ENCODE measurements around the gene KCNH4. TPM values are rescaled to one million over a fixed set of nuclear protein-coding genes. Genes with fewer than 3 reads are reported as not detected.

The KCNH4 gene
- total RNA-seq, 1 experiment from 2014 or later = 0.46 TPM

GRCh38 chr17:42118126-42118510, 62.8 kb downstream of the KCNH4 start:
- Histone ChIP-seq H3K36me3 (peaks cover 69% of the 10 kb centered on the region), H3K27me3 (no peaks in the 10 kb centered on the region), H3K4me3 (no peak overlapping the region), H3K9me3 (no peaks in the 10 kb centered on the region)
- no peak for DNase-seq

DNA sequence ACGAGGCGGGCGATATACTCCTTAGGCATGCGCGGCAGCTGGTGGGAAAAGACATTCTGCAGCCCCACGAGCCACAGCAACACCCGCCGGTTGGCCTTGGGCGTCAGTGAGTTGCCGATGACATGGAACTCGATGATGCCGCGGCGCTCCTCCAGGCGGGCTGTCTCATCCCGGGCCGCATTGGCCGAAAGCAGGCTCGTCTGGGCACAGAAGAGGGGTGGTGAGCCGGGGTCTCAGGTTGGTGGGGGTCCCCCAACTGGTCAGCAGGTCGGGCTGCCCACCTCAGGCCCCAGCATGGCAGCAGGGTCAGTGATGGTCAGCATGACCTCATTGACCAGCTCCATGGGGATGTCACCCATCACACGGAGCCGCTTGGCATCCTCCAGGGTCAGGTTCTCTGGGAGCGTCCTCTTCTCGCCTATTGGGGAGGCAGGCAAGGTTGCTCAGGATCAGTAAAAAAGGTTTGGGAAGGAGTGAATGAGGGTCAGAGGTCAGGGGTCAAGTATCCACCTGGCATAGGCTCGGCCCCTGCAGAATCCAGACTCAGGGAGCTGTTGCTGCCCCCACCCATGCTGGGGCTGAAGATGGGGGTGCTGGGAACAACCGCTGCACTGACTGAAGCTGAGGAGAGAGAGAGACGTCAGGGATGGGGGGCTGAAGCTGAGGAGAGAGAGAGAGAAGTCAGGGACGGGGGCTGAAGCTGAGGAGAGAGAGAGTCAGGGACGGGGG, 63.4 kb downstream of the KCNH4 start:
- no peaks in the 10 kb centered on the region for H3K9me3 ChIP-seq
- no peaks in the 10 kb centered on the region for H3K27me3 ChIP-seq
- no peak for DNase-seq
- H3K36me3 ChIP-seq = peaks cover 69% of the 10 kb centered on the region
- no peak overlapping the region for H3K4me3 ChIP-seq

GRCh38 chr17:42116705-42117396, 64.1 kb downstream of the KCNH4 start:
- Histone ChIP-seq H3K9me3 (no peaks in the 10 kb centered on the region), H3K4me3 (no peak overlapping the region)

DNA sequence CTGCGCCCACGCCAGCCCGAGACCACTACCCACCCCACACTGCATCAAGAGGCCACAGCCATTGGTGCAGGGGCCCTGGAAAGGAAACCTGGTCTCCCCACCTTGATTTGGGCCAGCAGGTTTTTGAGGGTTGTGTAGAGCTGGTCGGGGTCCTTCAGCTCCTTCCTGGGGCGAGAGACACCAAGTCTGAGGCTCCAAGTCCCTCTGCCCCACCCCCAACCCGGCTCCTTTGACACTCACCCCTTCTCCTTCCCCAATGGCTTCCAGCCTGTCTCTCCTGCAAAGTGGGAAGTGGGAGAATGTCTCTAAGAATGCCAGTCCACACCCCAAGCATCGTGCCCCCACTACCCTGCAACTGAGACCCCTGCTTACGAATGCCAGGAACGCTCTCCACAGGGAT, 66.8 kb downstream of the KCNH4 start:
- DNase-seq = no peak
- H3K9me3 ChIP-seq = no peaks in the 10 kb centered on the region
- H3K36me3 ChIP-seq = peaks cover 52% of the 10 kb centered on the region
- H3K4me3 ChIP-seq = no peak overlapping the region
- no peaks in the 10 kb centered on the region for H3K27me3 ChIP-seq

More at GRCh38 chr17:42116705-42117396, 64.1 kb downstream of the KCNH4 start:
- peaks cover 69% of the 10 kb centered on the region for H3K36me3 ChIP-seq
- H3K27me3 ChIP-seq = no peaks in the 10 kb centered on the region
- peak; percentile 62 for DNase-seq

DNA sequence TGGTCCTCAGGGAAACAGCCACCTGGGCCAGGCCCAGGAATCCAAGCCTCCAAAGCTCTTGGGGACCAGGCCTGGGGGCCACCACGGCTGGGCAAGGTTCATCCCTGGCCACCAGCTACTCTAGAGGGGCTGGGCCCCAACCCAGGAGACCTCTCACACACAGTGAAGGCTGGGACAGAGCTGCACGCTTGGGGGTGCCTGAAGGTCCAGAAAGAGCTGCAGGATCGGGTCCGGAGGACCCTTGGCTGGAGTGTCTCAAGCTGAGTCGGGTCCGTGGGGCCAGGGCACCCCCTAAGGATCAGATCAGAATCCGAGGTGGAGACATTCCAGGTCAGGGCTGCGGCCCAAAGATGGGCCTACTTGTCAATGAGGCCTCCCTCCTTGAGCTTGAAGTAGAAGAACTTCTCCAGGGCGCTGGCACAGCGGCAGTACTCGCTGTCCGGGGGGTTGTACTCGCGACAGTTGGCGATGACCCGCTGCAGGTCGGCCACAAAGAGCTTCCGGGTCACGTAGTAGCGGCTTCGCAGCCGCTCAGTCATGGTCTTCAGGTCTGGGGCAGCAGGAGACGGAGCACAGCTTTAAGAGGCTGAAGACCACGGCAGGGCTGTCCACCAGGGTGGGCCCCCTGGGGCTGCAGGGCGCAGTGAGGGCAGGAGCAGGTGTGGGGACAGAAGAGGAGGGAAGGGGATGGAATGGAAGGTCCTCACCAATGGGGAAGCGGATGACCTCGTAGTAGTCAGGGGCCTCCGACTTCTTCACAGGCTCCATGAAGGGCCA, 67.5 kb downstream of the KCNH4 start:
- H3K9me3 ChIP-seq = no peaks in the 10 kb centered on the region
- no peaks in the 10 kb centered on the region for H3K27me3 ChIP-seq
- no peak overlapping the region for H3K4me3 ChIP-seq
- no peak for DNase-seq
- H3K36me3 ChIP-seq = peaks cover 46% of the 10 kb centered on the region

DNA sequence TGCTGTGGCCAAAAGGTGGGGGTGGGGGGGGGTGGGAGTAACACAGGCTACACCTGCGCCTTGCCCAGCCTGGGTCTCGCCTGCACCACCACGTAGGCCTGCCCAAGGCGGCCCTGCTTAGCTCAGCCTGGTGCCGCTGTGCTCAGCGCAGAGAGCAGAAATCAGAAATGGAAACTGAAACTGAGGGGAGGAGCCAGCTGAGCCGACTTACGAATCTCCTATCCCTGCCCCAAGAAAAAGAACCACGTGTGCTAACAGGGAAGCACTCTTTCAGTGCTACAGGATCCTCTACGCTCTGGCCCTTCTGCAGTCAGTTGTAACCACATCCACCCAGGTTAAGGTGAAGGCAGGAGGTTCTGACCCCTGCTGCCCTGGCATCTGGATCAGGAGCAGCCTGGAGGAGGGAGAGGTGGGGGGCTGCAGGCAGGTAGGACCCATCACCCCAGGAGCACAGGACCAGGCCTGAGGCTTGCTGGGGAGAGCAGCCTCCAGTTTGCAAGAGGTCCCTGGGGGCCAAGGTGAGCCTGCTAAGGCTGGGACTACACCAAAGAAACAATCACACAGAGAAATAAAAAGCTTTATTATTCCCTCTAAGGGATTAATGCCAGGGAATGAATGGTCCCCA, 68.3 kb downstream of the KCNH4 start, which contains the start of gene DHX58:
TSS of gene DHX58 (minus strand) at position 163 of the 625 bp plus-strand sequence. CDS start 822 bp downstream, outside the sequence.
- DNase-seq = peak; percentile 78
- H3K4me3 ChIP-seq = peak within 1 kb of the TSS; percentile 52
- H3K27me3 ChIP-seq = no peaks in the 10 kb centered on the region
- H3K9me3 ChIP-seq = no peaks in the 10 kb centered on the region
- H3K36me3 ChIP-seq = peaks cover 38% of the 10 kb centered on the region

DNA sequence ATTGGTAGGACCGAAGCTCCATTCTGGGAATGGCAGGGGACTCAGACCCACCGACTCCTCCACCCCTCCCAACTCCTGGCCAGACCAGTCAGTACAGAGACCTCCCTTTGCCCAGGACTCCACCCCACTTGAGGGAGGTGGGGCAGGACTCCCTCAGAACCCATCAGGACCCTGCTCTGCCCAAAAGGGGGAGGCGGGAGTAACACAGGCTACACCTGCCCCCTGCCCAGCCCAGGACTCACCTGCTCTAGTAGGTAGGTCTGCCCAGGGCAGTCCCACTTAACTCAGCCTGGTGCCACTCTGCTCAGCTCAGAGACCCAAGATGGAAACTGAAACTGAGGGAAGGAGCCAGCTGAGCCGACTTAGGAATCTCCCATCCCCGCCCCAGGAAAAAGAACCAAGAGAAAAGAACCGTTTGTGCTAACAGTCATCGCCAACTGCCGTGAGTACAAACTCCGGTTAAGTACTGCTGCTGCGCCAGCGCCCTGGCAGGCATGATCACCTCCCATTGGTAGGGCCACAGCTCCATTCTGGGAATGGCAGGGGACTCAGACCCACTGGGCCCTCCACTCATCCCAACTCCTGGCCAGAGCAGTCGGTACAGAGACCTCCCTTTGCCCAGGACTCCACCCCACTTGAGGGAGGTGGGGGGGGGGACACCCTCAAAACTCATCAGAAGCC, 68.9 kb downstream of the KCNH4 start:
- H3K4me3 ChIP-seq = peak overlapping the region; percentile 52
- H3K9me3 ChIP-seq = no peaks in the 10 kb centered on the region
- peak; percentile 60 for DNase-seq
- H3K27me3 ChIP-seq = no peaks in the 10 kb centered on the region
- peaks cover 31% of the 10 kb centered on the region for H3K36me3 ChIP-seq

GRCh38 chr17:42111265-42111636, 69.7 kb downstream of the KCNH4 start:
- H3K9me3 ChIP-seq = no peaks in the 10 kb centered on the region
- H3K4me3 ChIP-seq = no peak overlapping the region
- no peak for DNase-seq
- H3K27me3 ChIP-seq = no peaks in the 10 kb centered on the region
- H3K36me3 ChIP-seq = peaks cover 24% of the 10 kb centered on the region

DNA sequence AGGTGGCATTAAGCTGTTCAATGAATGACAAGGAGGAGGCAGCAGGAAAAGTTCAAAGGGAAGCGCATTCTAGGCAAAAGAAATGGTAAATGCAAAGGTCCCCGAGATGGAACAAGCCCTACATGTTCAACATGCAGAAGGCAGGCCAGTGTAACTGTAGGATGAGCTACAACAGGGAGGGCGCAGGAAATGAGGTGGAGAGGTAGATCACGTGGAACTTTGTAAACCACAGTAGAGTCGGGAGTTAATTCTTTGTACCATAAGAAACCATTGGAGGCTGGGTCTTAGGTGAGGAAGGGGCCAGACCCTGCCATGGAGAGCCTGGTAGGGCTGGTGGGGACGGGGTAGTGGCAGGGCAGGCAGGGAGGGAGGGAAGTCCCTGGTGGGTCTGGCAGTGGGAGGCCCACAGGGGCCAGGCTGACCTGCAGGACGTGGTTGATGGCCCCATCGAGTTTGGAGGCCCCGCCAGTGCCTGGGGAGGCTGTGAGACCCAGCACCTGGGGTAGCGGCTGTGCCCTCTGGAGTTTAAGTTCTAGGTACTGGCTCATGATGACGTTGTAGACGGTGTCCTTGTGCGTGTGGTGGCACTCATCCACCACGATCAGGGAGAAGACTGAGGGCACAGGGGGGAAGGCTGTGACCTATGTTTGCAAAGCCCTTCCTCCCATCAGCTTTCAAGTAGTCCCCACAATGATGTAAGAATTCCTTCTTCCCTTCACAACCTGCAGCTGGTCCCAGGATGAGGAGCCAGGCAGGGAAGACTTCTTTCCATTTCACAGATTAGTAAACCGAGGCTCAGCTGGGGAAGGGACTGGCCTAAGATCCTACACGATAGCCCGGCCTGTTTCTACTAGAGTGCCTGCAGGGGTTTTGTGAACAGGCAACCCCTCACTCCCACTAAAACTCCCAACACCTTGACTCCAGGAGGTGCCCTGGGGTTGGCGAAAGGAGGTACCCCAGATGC, 70.4 kb downstream of the KCNH4 start:
- DNase-seq = no peak
- Histone ChIP-seq H3K36me3 (peaks cover 17% of the 10 kb centered on the region), H3K27me3 (no peaks in the 10 kb centered on the region), H3K4me3 (no peak overlapping the region), H3K9me3 (no peaks in the 10 kb centered on the region)

DNA sequence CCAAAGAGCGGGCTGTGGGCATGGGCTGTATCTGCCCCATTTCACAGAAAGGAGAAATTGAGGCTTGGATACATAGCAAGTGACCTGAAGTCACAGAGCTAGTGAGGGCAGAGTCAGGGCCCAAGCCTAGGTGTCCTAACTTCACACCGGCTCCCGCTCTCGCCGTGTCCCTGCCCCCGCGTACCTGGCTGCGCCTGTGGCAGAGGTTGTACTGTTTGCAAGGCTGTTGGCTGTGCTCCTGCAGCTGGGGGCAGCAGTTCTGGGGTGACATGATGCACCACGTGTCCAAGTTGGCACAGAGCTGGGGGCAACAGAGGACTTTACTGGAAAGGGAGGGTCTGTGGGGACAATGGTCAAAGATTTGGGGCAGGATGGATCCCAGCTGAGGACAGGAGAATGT, 71.9 kb downstream of the KCNH4 start:
- Histone ChIP-seq H3K27me3 (no peaks in the 10 kb centered on the region), H3K4me3 (no peak overlapping the region), H3K9me3 (no peaks in the 10 kb centered on the region), H3K36me3 (peaks cover 11% of the 10 kb centered on the region)
- no peak for DNase-seq

DNA sequence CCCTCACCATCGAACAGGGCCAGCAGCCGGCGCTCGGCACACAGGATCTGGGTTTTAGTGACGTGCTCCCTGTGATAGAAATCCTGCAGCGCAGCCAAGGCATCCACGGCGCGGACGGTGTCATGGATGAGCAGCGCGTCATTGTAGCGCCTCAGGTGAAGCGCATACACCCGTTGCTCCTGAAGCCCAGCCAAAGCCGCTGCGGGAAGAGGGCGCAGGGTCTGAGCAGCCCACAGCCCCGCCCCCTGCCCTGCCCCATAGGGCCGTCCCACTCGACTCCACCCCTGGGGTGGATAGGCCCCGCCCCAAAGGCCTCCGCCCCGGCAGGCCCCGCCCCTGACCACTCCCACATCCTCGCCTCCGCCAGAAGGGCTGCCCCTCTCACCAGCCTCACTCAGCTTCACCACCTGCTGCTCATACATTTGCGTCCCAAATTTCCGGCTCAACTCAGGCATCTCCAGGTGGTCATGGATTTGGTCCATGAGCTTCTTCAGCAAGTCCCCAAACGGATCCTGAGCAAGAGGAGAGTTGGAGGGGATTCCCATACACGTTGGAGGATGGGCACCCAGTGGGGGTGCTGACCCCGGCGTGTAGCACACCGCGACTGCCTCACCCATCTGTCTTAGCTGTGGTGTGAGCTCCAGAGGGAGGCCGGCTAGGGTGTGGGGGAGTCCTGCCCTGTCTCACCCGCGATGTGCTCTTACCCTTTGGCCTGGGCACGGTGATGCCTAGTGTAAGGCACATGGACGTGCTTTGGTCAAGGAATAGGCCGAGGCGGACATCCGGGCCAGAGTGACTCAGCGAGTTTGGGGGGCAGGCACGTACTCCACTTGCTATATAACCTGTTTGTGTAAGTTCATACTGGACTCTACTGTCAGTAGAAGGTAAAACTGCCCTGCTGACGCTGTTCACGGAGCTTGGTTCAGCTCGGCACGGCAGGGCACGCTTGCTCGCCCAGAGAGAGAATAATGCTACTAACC, 73.1 kb downstream of the KCNH4 start:
- Histone ChIP-seq H3K4me3 (no peak overlapping the region), H3K9me3 (no peaks in the 10 kb centered on the region), H3K27me3 (no peaks in the 10 kb centered on the region), H3K36me3 (no peaks in the 10 kb centered on the region; the same call in 1 of the 2 replicates)
- peak; percentile 26 for DNase-seq

GRCh38 chr17:42107124-42107523, 73.8 kb downstream of the KCNH4 start:
- no peak for DNase-seq
- H3K9me3 ChIP-seq = no peaks in the 10 kb centered on the region
- H3K27me3 ChIP-seq = no peaks in the 10 kb centered on the region
- H3K36me3 ChIP-seq = no peaks in the 10 kb centered on the region
- no peak overlapping the region for H3K4me3 ChIP-seq

Data from MG63 (cell line).